HG03196 (cell line): Measurements from ENCODE around the gene DAB1.

ENCODE experiments used
- ATAC-seq: cut with Tn5 transposase; IDR thresholded peaks from one replicate; pipeline ENCODE4 v1.9.1; 2021; ENCODE audit not compliant: unreplicated experiment

Gene DAB1

DNA sequence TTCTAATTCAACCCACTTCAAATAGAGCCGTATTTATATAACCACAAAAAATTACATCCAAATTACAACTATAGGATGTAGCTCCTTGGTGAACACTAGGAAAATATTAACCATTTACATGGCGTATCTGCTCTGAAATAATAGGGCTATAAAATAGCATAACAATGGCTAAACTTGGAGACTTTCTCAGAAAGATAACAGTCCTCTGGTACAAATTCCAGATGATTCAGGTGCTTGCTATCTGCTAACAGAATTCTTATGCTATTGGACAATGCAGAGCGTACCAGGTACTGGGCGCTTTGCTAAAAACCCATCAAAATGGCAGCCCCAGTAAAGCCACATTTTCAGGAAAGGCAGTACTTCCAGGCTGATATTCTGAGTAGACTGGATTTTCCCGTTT is 248.4 kb downstream of the DAB1 start:
- no peak for ATAC-seq

DNA sequence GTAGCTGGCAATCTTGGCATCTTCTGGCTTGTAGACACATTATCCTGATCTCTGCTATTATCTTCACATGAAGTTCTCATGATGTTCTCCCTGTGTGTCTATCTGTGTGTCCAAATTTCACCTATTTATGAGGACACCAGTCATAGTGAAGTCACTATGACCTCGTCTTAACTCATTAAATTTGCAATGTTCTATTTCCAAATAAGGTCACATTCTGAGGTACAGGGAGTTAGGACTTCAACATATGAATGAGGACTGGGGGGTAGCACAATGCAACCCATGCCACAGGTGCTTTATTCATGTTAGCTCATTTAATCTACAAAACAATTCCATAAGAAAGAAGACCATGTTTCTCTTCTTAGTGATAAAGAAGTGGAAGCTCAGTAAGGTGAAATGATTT is 251.8 kb downstream of the DAB1 start:
- no peak for ATAC-seq

DNA sequence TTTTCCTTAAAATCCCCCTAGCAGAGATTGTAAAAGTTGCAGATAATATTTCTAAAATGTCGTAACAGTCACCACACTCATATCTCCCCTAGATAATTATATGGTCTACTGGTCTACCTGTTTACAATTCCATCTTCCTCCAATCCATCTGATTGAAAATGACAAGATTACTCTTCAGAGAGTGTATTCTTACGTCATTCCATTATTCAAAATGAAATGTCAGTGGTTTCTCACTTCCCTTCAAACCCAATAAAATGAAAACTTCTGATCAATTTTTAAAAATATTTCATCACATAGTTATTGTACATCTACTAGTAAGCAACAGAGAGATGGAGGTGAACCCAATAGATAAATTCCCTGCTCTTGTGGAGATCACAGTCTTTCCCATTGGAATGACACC is 255.9 kb downstream of the DAB1 start:
- ATAC-seq: no peak

DNA sequence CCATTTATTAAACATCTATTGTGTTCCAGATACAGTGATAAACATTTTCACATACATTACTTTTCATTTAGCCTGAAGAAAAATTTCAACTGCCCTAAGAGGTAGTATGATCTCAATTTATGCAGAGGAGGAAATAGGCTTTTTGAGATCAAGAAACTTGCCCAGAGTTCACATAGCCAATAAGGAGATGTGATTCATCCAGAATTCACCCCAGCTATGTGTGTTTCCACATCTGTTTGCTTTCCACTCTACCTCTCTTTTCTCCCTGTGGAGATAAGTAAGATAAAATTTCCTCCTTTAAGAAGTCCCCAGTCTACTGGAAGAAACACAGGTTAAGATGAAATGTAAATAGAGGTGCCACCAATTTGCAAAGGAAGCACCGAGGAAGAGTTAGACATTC is 258.3 kb downstream of the DAB1 start:
- ATAC-seq: no peak

DNA sequence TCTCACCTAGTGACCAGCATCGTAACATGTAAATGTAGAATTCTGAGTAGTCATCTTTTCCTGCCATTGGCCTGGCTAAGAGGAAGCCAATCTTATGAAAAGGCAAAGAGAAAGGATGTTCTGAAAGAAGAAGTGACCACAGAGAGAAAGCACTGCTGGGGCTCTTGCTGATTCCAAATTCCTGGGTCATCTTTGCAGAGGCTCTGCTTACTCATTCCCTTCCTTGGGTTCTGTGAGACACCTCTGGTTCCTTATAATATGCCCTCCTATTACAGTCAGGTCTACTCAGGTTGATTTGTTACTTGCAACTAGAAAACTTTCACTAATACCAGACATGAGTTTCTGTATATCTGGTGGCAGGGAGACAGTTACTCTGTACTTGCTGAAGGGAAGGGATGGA is 259.3 kb downstream of the DAB1 start:
- ATAC-seq: no peak

DNA sequence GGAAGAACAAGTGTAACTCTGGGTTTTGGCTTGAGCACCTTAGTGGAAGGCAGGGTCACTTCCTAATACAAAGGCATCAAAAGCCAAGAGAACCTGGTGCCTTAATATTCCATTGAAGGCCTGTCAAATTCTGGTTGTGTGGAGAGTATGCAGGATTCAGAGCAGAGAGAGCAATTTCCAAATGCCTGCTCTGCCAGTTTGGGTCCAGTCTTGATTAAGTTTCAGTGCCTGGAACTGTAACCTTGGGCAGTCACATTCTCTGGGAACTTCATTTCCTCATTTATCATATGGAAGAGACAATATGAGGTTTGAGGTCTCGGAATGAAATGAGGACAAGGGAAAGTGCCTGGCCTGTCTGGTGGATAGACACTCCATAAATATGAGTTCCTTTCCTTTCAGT is 260.1 kb downstream of the DAB1 start:
- no peak for ATAC-seq

DNA sequence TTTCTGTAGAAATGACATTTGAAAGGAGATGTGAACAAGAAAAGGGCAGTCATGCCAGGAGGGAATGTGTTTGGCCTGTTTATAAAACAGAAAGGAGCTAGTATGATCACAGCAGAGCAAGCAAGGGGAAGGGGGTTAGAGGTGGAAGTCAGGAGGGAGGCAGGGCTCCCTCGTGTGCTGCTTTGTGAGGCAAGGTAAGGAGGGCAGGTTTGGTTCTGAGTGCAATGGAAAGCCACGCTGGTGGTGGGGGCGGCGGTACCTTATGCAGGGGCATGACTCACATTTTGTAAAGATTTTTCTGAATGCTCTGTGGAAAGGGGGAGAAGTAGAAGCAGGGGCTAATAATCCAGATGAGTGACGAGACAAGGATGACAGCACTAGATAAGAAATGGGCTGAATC is 260.5 kb downstream of the DAB1 start:
- ATAC-seq: no peak

DNA sequence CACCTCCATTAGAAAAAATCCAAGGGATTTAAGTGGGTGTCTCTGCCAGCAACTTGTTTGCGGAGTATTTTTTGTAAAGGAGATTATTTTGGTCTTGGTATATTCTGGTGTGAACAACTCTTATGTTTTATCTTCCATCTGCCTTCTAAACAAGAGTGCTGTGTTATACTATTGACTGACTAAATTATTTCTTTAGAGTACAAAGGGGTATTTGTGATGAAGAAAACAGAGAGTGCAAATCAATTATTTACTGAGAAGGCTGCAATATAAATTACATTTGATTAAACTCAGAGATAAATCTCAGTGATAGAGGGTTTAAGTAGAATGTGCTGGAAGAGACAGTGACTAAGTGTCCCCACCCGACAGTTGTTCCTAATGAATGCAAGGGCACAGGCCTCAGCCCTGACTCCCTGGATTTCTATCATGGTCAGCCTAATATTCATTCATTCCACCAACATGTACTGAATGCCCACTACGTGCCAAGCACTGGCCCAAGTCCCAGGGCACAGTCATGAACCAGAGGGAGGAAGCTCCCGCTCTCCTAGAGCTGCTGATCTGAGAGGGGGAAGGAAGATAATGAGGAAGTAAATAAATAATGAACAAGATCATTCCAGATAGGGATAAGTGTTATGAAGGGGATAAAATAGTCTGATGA is 261.1 kb downstream of the DAB1 start:
- ATAC-seq: no peak

DNA sequence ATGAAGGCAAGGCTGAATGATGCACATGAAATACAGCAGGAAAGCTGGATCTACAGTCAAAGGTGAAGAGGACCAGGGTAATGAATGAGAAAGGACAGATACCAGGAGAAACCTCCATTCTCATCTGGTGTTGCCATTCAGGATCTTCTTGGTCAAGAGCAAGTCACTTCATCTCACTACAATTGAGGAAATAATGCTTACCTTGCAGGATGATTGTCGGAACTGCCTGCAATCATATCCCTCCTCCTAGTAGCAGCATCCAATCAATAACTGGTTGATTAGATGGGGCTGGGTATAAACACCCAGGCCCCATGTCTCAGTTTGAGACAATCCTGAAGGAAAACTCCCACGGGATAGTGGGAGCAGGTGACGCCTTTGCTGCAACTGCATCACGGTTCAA is 263.3 kb downstream of the DAB1 start:
- no peak for ATAC-seq

DNA sequence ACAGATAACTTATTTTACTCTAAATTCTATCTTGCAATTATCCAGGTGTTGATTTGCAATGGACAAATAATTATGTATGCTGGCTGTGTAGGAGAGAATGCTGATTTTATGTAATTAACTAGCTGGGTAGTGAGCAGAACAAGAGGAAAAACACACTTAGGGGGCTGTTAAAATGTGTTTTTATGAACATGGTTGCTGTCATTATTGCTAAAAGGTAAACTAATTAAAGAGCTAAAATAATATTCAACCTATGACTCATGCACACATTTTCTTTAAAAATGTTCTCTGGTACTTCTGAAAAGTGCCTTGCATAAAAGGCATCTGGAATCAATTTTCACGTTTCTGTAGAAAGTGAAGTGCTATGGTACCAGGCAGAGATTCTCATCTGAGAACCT is 265.3 kb downstream of the DAB1 start:
- no peak for ATAC-seq

DNA sequence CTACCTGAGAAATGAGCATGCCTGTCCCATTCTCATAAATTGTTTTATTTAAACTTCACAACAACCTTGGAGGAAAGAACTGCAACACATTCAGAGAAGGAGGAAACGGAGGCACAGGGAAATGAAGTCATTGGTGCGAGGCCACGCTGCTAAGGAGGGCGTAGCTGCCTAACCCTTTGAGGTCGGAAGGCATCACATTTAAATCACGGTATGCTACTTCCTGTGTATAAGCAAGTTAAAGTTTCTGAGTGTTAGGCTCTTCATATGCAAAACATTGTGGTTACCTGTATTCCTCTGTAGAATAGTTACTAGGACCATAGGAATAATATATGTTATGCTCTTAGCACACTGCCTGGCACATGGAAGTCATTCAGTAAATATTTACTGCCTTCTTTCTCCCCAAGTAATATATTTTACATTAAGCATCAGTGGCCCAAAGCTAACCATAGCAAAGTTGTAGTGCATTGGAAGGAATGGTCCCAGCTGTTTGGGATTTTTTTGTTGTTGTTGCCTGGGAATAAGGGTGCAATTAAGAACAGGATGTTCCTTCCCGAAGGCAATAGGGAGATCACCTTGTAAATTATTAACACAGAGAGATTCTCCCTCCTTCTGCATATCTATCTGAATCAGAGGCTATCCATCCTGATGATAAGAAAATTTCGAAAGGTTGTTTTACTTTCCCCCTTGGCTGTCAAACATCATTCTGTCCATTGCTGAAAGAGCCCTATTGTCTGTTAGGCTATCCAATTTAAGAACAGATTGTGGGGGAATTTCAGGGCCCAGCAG is 265.8 kb downstream of the DAB1 start:
- no peak for ATAC-seq

DNA sequence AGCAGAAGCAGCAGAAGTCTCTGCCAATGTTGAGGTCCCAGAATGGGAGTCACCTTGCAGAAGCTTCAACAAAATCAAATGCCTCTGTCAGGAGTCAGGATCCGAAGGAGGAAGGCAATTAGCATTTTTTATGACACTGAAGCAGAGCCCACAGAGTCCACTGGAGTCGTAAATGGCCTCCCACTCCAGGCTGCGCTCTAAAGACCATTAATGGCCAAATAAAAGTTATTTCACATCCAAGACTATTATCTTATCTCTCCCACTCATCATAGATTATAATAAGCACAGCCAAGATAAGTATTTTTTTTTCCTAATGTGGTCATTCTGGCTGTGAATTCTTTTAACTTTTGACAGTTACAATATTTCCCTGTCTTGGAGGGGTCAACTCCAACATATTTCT is 267.0 kb downstream of the DAB1 start:
- ATAC-seq: no peak

DNA sequence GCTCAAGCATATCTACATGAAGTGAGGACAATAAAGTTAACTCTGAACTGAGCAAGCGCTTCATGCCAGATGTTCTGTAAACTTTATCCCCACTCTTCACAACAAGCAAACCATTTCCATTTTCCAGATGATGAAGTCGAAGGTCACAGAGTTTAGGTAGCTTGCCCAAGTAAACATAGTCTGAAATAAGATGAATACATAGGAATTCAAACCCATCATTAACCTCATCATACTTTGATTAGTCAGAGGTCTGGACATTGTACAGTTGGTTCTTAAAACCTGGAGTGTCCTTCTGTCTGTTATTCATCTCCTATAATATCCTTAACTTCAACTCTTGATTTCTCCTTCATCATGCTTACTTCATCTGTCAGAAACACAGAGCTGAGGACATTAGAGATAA is 277.8 kb downstream of the DAB1 start:
- no peak for ATAC-seq

DNA sequence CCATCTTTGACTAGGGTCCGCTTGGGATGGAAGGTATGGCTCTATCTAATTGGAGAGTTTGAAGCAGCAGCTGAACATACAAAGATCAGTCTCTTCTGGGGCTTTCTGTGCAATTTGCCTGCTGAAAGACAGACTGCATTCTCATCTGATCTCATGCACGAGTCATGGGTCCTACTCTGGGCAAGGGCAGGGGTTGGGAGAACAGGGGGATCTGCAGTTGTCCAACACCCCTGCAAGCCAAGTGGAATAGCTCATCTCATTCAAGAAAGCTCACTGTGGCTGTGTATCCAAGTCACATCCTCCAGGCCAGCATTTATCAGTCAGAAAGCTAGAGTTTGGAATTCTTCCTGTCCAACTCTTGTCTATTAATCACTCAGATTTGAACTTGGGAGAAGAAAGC is 280.9 kb downstream of the DAB1 start:
- no peak for ATAC-seq

DNA sequence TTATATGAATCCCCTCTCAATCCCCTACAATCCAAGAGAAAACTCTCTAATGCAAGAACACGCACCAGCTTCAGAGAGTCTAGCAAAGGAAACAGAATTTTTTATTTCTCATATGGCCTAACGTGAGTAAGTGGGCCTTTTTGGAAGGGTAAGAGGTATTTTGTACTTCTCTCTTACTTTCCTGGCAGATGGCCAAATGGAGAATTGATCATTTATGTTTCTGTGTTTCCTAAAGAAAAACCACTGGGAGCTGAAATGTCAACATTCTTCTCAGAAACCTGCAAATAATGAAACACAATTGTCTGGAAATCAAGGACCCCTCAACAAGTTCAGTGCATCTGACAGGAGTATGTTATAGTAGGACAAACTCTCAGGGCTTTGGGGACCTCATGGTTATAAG is 281.7 kb downstream of the DAB1 start:
- ATAC-seq: no peak

DNA sequence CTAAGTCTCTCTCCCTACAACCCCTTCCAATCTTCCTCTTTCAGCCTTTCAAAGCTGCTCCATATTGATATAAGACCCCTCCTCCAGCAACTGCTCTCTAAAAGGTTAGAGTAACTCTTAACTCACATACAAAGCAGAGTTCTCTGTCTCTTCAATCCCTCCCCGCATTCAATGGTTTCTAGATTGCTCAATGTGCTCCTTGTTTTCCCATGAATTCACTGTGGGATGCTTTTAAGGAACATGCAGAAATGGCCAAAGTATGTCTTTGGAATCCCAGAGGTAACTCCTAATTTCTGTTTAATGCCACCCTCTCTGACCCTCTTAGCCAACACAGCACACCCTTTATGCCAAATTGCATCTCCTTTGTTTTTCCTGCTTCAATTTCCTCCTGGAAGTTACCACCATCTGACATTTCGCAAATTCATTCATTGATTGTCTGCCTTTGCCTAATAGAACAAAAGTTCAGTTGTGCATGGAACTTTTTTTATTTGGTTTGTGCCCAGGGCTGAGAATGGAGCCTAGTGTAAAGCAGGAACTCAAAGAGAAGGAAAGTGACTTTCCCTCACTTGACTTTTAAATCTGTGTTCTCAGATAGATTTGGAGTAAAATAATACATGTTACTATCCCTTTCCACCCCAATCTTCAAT is 285.3 kb downstream of the DAB1 start:
- no peak for ATAC-seq

DNA sequence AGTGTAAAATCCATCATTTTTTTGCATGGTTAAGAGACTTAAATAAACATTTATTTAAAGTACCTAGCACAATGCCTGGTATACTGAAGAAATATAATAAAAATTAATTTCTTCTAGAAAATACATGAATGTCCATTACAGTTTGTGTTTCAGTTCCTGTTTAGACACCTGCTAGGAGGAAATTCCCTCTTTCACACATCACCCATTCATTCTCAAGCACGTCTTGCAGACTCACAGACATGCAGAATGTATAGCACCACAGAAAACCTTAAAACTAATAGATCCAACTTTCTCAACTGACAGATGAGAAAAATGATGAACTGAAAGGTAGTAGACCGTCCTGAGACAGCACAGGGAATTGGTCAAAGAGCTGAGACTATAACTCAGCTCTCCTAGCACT is 285.9 kb downstream of the DAB1 start:
- ATAC-seq: peak; percentile 81

DNA sequence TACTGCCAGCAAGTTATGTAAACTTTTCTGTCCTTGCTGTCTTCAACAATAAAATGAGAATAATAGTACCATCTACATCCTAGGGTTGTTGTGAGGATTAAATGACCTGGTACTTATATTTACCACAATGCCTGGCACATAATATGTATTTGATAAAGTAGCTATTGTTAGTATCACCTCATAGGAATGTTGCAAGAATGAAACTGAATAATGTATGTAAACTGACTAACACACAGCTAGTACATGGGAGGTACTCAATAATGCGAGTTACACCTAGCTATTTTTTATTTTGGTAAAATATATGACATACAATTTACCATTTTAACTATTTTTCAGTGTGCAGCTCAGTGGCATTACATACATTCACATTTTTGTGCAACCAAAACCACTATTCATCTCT is 289.1 kb downstream of the DAB1 start:
- ATAC-seq: no peak

DNA sequence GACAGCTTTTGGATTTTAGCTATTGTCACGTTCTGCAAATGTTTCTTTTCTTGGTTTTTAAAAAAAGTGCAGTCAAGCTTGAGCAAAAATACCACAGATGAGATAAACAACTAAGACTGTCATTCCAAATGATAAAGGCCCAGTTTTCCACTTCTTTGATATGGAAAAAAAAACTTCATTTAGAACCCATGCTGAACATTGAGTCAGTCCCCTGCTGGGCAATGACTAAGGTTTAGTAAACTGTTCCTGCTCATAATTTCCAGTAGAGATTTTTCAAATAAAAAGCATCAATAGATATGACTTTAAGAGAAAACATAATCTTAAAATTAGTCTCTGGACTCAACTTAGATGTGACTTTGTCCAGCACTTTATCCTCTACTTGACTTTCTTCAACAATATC is 290.2 kb downstream of the DAB1 start:
- ATAC-seq: no peak

DNA sequence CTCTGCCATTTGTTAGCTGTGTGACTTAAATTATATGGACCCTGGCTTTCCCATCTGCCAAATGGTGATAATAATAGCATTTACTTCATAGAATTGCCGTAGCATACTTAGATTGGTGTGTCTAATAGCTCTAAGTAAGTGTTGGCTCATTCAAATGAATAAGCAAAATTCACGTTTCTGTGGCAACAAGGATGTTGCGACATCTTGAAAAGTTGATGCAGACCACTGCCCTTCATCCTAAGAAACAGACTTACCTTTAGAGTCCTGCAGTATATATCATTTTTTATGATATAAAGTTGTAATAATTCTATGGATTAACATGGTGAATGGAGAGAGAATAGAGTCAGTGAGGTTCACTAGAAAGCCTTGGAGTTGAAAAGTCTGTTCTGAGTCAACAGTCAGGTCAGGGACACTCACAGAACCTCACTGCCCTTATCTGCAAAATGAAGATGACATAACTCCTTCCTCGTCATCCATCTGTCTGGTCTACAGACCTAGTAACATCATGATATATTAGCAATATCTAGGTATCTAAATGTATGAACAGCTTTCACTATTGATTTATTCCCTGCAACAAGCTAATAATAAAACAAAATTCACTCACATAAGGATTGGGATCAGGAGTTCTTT is 290.8 kb downstream of the DAB1 start:
- no peak for ATAC-seq

DNA sequence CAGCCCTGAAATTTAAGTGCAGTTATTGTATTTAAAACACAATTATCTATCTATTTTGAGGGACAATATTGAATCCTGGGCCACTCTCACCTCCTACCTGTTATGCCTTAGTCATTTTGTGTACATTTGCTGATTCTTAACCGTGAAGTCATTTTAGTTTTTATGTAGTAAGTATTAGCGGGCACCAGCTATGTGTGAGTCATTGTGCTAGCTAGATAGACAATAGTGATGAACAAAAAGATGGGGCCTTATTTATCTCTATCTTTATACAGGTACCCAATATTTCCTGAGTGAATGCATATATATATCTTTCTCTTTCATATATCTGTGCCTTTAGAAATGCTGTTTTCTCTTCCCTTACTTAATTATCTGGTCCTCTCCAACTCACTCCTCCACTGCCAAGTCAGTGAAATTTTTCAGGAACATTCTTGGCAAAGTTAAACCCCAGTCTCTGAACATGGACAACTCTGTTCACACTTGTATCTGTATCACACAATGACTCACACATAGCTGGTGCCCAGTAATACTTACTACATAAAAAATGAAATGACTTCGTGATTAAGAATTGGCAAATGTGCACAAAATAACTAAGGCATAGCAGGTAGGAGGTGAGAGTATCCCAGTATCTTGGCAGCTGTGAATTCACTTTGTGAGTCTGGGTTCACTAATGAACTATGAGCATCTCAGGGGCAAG is 292.0 kb downstream of the DAB1 start:
- ATAC-seq: no peak
